Amniotic epithelial cell (primary cell): Measurements from ENCODE around the gene PRKAR1A.
"Not testable (repeated sequence)": the region's sequence is repeated elsewhere in the genome, so short reads cannot be mapped to it uniquely, and the experiment has no call there.

Source experiments
- DNase-seq: peaks from one replicate; pipeline ENCODE4 v3.0.0-alpha.2; 2010; ENCODE audit warnings: low read depth

The PRKAR1A gene

GRCh38 chr17:68579194-68579927, 67.1 kb downstream of the PRKAR1A start:
- no peak for DNase-seq

GRCh38 chr17:68580236-68580770, 68.1 kb downstream of the PRKAR1A start:
- DNase-seq, result peak; percentile 91

GRCh38 chr17:68581863-68582645, 69.8 kb downstream of the PRKAR1A start:
- no peak for DNase-seq

- not testable (repeated sequence) for DNase-seq
Observed at GRCh38 chr17:68582867-68583266, 70.6 kb downstream of the PRKAR1A start.

GRCh38 chr17:68584581-68585303, 72.5 kb downstream of the PRKAR1A start:
- no peak for DNase-seq

GRCh38 chr17:68585643-68586042, 73.4 kb downstream of the PRKAR1A start:
- DNase-seq, result no peak

- DNase-seq, result no peak
Observed at GRCh38 chr17:68587026-68587425, 74.8 kb downstream of the PRKAR1A start.

GRCh38 chr17:68587847-68588246, 75.6 kb downstream of the PRKAR1A start:
- no peak for DNase-seq

- DNase-seq, result no peak
Observed at GRCh38 chr17:68588362-68588761, 76.1 kb downstream of the PRKAR1A start.

- DNase-seq, result no peak
Observed at GRCh38 chr17:68589086-68589485, 76.9 kb downstream of the PRKAR1A start.

GRCh38 chr17:68591583-68591982, 79.4 kb downstream of the PRKAR1A start:
- peak; percentile 55 for DNase-seq

- DNase-seq, result no peak
Observed at GRCh38 chr17:68592009-68592408, 79.8 kb downstream of the PRKAR1A start.

GRCh38 chr17:68592682-68593641, 80.7 kb downstream of the PRKAR1A start:
- DNase-seq, result no peak

GRCh38 chr17:68594552-68594951, 82.3 kb downstream of the PRKAR1A start:
- no peak for DNase-seq

- DNase-seq, result peak; percentile 44
Observed at GRCh38 chr17:68595496-68595895, 83.3 kb downstream of the PRKAR1A start.

GRCh38 chr17:68595986-68596385, 83.8 kb downstream of the PRKAR1A start:
- peak; percentile 48 for DNase-seq

GRCh38 chr17:68596411-68596945, 84.2 kb downstream of the PRKAR1A start:
- DNase-seq, result no peak

GRCh38 chr17:68598074-68598473, 85.8 kb downstream of the PRKAR1A start:
- no peak for DNase-seq

GRCh38 chr17:68598545-68598961, 86.3 kb downstream of the PRKAR1A start:
- no peak for DNase-seq

- DNase-seq, result peak; percentile 81
Observed at GRCh38 chr17:68599091-68599490, 86.9 kb downstream of the PRKAR1A start.

- no peak for DNase-seq
Observed at GRCh38 chr17:68599552-68600066, 87.4 kb downstream of the PRKAR1A start.
